Amniotic epithelial cell (primary cell): ENCODE results near the gene PHC2.

Experiments used
- DNase-seq: peaks from one replicate; pipeline ENCODE4 v3.0.0-alpha.2; 2010; ENCODE audit warnings: low read depth

PHC2 gene

DNA sequence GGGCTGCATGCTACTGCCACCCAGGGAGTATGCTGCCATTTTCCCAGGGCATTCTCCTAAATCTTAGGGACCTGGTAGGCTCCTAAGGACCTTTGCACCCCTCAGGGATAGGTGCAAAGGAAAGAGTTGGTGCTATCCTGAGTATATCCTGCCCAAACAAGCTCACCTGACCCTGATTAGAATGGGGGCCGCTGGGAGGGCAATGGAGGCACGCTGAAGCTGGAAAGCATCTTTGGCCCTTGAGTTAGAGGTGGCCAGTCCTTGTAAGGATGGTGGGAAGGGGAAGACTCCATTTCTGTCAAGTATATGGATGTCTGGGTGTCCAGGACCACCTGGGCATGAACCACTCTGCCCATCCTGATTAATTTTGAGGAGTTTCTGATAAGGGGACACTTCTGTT lies 61.1 kb downstream of the PHC2 start:
- no peak for DNase-seq

DNA sequence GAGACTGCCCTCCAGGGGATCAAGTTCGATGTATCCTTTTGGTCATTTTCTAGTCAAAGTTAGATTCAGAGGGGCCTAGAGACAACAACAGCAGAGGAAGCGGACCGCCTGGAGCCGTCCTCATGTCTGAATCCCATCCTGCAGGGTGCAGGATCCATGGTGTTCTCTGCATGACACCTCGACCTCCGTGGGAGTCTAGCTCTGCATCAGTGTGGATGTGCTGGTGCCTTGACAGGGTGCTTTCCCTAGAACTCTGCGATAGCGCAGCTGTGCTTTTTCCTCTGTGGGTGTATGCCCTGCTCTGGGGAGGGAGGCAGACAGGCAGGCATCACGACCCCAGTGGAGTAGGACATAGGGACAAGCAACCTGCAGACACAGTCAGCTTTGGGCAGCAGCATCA lies 61.8 kb downstream of the PHC2 start:
- DNase-seq: no peak

DNA sequence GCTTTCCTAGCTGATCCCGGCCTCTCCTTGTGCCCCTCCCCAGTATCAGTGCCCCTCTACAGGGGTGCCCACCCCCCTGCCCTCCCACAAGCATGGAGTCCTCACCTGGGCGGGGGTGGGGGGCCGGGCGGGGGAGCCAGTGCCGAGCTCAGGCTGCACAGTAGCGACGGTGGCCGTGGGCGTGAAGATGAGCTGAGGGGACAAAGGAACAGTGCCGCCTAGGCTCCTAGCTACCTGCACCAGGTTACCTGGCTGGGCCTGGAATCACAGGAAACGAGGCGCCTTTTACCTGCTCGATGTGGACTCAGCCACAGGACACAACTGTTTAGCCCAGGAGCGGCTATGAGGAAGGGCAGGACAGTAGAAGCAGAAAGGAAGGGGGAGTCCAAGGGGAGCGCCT lies 62.5 kb downstream of the PHC2 start:
- DNase-seq: no peak

DNA sequence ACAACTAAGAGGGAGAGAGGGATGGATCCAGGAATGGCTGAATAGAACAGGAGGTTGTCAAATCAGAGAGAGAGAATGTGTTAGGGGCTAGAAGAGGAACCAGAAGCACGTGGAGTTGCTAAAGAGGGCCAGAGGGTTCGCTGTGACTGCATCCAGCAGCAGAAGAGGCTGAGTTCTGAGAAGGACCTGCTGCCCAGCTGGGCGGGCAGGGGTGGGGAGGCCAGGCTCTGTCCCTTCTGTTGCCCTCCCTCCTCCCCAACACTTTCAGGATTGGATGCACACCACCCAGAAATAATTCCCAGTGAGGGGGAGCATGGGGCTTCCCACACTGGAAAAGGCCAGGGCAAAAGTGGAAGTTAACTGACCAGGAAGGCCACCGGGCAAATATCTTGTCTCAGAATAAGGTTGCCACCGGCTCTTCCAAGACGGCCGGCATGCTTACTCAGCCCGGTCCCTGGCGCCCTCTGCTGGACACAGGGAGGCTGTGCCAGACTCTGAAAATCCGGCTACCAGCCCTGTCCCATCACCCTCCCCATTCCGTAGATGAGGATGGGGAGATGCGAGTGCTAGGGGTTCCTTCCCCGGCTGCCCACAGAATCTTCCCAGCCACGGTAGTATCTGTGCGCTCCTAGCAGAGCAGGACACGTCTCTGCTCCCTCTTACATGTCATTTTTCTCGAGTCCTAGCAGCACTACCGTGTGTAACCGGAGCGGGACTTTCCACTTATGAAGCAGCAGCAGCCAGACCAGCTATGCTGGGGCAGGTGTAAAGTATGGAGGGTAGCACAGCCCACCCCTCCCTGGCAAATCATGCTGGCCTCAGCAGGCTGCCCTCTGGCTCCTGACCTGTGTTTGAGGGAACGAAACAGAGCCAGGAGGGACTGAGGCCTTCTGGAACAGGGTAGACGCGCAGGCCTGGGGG lies 63.1 kb downstream of the PHC2 start:
- peak; percentile 68 for DNase-seq

DNA sequence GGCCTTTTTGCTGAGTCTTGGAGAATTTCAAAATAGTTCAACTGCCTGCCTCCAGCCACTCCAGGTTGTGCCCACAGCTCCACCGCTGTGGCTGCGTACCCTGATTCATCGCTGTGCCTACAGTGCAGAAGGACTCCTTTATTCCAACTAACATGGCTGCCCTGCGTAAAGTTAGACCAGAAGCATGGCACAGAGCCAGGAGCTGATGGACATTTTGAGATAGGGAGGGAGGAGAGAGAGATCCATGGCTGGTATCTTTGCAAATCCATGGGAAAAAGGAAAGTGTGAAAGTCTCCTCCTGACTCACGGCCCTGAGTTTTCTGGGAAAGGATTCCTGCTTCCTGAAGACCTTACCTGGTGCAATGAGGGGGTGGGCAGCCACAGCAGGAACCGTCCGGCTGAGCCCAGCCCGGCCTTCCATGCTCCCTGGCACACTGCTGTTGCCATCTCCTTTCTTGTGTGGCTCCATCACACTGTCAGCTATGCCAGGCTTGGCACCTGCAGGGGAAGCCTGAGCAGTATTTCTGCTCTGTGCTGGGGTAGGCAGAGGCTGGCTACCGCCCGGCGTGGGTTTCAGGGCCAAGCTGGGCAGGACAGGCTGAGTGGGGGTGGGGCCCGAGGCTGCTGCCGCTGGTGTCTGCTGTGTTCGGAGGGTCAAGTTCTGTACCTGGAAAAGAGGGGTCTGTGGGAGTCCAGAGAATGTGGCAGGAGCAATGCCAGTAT lies 64.0 kb downstream of the PHC2 start:
- DNase-seq: peak; percentile 57

DNA sequence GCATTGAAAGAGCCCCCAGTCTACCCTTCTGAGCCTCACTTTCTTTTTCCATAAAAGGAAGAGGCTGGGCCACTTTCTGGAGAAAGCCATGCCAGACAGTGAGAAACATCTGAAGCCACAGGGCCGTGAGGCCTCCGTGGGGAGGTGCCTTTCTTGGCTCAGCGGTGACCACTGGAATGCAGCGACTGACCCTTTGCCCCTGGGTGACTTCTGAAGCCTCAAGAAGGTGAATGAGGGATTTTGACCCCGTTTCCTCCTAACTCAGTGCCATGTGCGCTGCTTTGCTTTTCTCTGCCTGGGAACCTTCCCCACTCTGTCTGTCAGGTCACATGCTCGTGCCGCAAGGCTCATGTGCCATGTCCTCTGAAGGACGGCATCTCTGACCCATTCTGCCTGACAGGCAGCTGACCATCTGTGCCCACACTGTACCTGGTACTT lies 65.3 kb downstream of the PHC2 start:
- peak; percentile 90 for DNase-seq

DNA sequence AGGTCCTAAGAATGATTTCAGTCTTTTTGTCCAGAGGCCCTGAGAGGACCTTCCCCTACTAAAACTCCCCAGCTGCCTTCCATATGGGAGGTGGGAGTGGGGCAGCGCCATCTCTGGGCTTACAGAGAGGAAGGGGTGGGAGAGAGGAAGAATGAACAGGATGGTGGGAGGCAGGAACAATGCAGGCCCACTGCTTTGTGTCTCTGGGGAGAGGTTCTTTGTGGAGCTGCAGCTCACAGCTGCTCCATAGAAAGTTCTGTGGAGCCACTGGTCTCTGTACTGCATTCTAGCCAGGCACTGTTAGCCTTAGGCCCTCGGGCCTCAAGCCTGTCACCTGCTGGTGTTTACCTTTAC lies 66.4 kb downstream of the PHC2 start:
- no peak for DNase-seq

DNA sequence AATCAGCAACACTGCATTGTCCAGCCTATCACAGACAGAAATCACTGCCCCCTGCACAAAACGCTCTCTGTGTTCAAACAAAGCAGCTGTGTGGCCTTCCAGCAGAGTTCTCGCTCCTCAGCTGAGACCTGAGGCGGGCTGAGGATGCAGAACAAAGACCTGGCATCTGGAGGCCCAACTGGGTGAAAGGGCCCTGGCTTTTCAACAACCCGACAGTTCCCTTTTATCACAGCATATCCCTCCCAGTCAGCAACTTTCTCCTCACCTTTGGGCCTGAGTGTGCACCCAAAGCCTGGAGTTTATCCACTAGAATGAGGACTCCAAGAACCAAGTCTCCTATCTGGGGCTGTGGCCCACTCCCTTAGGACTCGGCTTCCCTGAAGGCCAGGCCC lies 67.4 kb downstream of the PHC2 start:
- no peak for DNase-seq

DNA sequence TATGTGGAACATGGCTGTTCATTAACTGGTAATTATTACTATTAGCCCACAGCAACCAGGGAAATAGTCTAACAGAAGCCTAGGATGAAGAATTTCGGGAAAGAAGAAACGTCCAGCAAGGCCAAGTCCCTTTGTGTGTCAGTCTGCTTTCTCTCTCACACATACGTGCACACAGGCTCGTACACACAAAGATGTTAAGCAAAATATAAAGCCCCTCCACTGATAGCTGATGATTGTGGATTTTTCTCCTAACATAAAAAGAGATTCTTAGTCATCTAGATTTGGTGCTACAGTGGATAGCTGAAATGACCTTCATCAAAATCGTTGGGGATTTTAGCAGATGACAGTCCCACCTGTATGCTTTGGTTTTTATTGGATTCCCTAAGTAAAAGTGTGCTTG lies 67.9 kb downstream of the PHC2 start:
- DNase-seq: no peak

DNA sequence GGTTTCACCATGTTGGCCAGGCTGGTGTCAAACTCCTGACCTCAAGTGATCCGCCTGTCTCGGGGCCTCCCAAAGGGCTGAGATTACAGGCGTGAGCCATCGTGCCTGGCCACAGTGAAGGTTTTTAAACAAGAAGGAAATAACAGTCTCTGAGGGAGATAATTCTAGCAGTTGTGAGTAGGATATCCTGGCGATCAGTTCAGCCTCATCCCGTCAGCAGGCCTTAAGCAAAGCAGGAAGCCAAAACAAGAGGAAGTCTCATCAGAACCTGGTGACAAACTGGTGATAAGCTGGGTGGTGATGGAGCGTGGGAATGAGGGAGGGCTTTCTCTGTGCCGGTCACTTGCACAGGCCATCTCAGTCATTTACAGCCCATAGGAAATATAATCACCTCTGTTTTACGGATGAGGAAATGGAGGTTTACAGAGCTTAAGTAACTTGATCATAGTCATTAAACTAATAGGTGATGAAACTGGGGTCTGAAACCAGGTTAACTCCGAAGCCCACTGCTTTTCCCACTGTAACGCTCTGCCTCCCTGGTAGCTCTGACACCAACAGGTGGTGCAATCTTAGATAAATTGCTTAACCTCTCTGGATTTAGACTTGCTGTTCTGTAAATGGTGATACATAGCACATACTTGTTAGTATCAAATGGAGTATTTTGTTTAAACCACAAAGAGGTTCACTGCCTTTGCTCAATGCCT lies 69.2 kb downstream of the PHC2 start:
- DNase-seq: peak; percentile 85

DNA sequence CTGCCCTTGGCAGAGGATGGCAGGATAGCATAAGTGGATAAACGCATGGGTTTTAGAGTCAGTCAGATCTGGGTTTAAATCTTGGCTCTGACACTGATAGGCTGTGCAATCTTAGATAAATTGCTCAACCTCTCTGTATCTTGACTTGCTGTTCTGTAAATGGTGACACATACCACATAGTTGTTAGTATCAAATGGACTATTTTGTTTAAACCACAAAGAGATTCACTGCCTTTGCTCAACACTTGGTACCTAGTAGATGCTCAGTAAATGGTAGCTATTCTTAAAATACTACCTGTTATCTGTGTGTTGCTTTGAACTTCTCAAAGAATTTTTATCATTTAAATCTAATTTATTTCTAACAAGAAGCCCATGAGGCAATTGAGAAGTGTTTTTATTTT lies 70.5 kb downstream of the PHC2 start:
- peak; percentile 83 for DNase-seq

DNA sequence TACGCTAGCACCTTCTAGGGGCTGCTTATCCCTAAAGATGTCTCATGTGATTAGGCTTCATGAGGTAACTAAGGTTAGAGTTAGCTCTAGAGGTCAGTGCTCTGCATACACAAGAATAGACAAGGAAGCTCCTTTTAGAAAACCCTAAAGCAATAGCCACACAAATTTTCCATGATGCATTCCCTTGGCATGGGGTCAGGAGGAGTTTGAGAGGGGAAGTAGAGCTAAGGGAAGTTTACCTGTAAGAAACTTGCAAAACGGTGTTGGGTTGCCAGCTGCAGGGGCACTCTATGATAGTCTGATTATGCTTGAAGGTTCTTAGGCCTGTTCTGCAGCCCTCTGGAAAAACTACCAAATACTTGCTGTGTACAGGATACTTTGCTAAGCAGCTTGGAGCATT lies 71.0 kb downstream of the PHC2 start:
- DNase-seq: no peak

DNA sequence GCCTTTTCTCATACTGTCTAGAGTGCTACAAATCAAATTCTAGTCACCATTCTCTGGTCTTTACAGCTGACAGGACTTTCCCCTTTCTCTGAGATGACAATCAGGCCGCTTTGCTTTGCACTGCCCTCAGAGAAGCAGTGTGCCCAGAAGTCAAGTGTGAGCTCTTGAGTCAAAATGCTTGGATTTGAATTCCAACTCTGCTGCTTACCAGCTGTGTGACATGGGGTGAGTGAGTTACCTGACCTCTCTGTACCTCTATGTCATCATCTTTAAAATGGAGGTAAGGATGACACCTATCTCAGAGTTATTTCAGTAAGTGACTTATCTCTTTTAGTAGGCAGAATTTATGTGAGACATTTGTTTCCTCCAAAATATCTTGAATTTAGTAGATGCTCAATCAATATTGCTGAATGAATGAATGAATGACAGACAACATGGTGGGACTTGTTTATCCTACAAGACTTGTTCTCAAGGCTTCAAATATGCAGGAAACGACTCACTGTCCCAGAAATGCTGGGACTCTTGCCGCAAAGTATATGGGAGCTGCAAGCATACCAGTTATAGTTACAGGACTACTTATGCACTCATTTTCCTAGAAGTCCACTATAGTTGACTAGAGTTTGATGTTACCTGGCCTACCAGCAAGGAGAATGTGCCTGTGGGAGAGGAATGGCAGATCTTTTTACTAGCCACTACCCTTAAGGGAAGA lies 71.9 kb downstream of the PHC2 start:
- DNase-seq: no peak

DNA sequence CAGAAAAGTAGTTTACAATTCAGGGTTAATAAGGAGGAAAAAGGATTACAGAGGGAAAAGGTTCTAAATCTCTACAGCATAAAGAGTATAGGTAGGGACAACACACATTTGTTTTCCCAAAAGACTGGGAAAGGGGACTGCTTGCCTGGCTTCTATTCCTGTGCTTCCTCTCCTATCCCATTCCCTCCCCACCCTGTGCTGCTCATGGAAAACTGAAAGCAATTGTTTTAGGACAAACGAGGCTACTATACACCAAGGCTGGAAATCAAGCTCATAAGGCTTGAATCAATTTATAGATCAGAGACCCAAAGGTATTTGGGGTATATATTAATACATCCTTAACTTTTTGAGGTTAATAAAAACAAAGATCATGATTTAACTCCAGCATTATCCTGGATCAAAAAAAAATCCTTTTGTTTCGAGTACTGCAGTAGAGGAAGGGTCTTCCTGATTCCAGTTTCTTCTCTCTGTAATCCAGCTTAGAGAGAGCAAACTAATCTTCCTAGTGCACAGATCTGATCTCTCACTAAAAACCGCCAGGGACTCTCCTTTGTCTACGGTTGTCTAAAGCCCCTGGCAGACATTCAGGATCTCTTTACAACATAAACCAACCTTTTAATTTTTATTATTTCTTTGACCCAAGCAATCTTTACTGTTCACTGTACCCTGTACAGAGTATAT lies 72.6 kb downstream of the PHC2 start:
- DNase-seq: no peak

DNA sequence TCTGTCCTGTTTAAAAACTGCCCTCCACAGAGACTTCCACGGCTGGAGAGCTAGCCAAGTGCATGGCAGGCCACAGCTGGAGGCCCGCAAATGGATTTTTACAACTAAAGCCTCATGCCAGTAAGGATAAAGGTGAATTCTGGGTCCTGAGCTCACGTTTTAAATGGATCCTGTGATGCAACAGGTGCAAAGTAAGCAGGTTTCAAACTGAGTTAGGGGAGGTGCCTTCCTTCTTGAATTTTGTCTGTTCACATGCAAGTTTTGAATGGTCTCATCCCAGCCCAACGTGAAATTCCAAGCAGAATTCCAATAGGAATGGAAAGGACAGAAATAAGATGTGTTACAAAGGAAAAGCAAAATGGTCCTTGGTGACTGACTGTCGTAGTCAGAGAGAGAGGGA lies 73.8 kb downstream of the PHC2 start:
- no peak for DNase-seq

DNA sequence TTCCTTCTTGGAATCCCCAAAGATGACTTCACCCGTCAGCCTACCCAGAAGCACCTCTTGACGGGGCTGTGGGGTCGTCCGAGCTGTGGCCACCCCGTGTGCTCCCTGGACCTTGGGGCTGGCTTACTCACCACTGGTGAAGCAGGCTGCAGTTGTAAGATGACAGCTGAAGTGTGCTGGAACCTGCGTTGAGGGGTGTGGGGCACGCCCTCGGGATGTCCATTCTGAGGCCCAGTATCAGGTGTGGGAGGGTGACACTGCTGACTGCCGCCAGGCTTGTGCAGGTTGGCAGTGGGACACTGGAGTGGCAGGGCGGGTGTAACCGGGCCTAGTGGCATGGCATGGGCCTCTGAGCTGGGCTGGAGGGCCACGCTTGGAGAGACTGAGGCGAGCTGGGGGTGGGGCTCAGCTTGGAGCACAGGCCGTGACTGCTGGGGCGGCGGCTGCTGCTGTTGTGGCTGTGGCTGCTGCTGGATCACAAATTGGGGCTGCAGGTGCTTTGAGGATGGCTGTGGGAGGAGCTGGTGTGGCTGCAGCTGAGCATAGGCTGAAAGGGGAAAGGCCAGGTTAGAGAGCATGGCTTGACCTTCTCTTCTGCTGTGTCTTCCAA lies 76.1 kb downstream of the PHC2 start:
- DNase-seq: no peak

DNA sequence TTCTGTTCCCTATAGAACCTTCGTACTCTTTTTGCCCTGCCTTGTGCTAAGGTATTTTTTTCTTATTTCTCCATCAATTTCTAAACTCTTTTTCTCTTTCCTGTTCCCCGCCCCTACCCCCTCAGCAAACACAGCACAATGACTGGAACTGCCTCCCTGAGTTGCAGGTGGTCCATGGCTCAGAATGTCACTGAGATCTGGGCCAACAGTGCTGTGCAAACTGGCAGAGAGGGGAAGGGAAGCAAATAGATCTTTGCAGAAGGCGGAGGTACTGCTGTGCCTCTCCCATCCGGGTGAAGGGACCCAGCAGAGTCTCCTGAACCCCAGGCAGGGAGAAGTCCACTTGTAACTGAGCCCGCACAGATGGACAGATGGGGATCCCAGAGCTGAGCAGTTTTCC lies 77.4 kb downstream of the PHC2 start:
- DNase-seq: no peak

DNA sequence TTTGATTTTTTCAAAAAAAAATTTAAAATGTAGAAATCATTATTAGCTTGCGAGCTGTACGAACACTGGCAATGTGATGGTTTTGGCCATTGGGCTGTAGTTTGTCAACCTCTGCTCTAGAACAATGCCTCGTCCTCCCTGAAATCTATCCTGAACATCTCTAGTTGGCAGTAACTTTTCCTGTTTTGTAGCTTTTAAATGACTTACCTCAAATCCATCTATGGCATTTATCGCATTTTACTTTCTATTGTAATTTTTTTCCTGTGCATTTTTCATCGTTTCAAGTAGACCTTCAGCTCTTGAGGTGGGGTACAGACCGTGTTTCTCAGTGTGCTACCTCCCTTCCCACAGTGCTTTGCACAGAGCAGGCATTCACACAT lies 79.6 kb downstream of the PHC2 start:
- no peak for DNase-seq

DNA sequence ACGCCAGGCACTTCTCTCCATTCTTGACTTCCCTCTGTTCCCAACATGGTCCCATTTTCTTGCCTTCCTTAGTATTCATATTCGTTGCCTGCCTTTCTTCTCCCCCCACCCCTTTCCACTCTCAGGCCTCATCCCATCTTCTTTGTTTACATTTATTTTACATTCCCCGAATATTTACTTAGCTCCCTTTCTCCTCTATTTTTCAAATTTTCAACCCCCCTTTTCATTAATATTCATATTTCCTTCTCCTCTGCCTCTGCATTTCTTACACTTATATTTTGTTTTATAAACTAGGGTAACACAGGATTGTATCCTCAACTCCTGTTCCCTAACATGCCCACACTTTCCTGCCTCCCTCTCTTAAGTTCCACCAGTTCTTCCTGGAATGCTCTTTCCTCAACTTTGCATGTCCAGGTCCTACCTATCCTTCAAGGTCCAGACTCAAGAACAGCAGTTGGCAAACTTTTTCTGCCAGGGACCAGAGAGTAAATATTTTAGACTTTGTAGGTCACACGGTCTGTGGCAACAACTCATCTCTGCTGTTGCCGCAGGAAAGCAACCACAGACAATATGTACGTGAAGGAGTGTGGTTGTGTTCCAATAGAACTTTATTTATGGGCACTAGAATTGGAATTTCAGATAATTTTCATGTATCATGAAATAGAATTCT lies 80.1 kb downstream of the PHC2 start:
- DNase-seq: peak; percentile 62

DNA sequence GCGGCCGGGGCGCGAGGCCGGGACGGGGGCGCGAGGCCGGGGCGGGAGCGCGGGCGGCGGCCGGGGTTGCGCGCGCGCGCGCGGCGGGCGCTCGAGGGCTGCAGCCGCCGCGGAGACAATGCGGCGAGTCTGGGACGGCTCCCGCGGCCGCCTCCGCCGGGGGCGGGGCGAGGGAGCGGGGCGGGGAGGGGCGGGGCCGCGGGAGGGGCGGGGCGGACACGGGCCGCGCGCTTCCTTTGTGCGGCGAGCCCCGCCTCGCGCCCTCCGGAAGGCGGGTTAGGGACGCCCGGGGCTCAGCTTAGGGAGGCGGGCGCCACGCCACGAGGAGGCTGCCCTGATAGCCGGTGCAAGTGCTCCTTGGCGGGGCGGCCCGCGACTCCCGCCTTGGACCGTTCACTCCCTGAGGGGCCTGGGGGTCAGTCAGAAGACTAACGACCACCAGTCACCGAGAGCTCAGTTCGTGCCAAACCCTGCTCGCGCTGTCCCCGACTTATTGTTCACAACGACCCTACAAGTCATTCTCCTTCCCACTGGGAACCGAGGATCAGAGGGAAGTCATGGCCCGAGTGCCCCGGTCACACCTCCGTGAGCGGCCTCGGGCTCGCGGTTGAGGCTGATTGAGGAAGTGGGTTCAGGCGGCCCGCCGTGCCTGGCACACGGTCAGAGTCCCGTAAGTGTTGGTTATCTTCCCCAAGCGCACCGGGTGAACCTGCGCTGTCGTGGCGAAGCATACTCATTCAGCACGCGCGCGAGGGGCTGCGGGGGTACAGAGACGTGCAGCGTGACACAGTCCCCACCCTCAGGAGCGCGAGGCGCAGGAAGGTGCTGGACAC lies 80.9 kb downstream of the PHC2 start:
- peak; percentile 68 for DNase-seq
